Fibroblast of peridontal ligament (primary cell): Measurements from ENCODE around the gene SPATA2.

Experiments
- DNase-seq: peaks from one replicate; pipeline ENCODE4 v3.0.0-alpha.2; 2010; ENCODE audit errors: extremely low read depth

The SPATA2 gene

DNA sequence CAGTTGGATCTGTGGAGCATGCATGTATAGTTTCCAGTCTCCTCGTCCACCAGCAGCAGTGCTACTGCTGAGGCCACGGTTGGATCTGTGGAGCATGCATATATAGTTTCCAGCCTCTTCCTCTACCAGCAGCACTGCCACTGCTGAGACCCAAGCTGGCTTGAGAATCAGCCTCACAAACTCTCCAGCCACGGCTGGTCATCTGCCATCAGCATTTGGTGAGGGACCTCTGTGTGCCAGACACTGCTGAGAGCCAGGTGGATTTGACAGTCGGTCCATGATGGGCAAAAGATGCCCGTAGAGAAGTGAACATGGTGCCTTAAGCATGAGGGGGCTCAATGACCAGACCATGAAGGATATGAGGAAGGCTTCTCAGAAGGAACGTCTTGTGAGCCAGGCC, 56.3 kb downstream of the SPATA2 start:
- no peak for DNase-seq

DNA sequence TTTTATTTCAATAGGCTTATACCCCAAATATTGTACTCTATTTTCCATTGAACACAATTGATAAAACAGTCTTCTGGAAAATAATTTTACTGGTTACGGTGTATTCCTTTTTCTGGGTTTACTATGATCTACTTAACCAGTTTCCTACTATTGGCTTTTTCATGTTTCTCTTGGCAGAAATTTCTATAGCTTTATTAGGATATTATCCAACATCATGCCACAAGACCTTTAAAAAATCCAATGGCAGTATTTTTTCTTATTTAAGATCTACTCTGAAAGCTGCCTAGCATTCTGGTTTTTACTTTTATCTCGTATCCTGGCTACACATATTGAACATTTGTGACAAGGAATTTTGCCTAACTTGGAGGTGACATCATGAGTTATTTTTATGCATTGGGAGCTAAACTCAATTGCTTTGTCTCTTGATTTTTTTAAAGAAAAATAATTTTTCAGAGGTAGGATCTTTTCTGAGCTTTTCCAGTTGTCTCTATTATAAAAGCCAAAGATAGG, 57.2 kb downstream of the SPATA2 start:
- no peak for DNase-seq

DNA sequence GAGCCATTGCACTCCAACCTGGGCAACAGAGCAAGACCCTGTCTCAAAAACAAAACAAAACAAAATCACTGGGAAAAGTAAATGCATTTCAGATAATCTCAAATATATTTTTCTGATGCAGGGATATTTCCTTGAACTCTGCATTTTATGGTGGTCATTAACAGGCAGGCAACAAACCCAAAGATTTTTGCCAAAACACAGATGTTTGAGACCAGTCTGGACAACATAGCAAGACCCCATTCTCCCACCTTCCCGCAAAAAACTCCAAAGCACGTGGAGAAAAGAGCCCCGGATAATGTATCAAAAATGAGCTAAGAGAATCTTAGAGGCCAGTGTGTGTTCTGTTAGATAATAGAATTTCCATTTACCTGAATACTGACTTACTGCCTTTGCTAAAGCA, 58.4 kb downstream of the SPATA2 start:
- DNase-seq = no peak

DNA sequence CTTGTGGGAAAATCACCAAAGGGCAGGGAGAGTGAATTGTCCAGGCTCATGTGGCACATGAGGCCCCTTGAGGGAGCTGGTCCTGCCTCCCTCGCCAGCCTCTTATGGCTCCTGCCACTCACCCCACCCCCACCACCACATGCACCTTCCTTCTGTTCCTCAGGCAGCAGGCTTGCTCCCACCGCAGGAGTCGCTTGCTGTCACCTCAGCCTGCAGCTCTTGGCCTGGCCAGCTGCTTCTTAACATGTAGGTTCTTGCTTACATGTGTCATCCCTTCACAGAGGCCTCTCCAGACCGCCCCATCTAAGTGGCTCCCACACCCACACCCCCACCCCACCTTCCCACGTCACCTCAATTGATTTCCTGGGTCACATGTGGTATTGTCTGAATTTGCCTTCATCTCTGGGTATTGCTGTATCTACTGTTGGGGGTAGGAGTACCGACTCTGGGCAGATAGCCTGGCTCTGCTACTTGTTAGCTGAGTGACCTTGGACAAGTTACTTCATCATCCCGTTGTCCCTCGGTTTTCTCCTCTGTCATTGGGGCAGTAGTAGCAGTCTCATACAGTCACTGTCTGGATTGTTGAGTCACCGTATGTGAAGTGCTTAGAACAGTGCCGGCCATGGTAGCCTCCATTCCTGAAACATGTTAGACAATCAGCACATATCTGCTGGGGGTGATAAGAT, 61.0 kb downstream of the SPATA2 start:
- DNase-seq = no peak

DNA sequence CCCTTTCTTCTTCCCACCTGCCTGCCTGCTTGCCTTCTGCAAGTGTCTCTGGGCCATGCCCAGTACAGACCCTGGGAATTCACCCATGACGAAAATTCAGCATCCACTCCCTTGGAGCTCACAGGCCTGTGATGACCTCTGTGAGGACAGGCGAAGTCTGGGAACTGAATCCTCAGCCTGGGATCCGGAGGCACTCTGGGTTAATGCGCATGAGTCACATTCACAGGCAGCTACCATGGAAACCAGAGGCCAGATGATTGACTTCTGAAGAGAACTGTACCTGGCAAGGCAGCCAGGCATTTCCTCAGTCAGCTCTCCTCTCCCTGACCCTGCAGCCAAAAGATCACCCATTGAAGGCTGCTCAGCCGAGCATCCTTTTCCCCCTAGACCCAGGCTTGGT, 61.7 kb downstream of the SPATA2 start:
- DNase-seq = peak; percentile 77
